PFSK-1 (cell line): ENCODE data around the gene S1PR4.

ENCODE experiments used
- FOXP2 ChIP-seq: optimal IDR thresholded peaks from 2 replicates; pipeline ENCODE3; 2011; ENCODE audit warnings: borderline replicate concordance, control low read depth, inconsistent platforms; ENCODE audit not compliant: insufficient read depth; ENCODE audit errors: extremely low read length, extremely low read depth
- POLR2AphosphoS5 ChIP-seq: IDR thresholded peaks from 2 replicates; pipeline ENCODE4 v1.6.1; 2012; ENCODE audit warnings: low read depth, mild to moderate bottlenecking, control low read depth, low read length, moderate library complexity
- REST ChIP-seq, 2 experiments: IDR thresholded peaks; 2 replicates each; pipeline versions ENCODE4 v1.6.1 to v1.8.0; 2011 to 2012; ENCODE audit warnings: low read depth in 2 of 2, low read length in 2 of 2, control low read depth in 1 of 2, inconsistent platforms in 1 of 2, mild to moderate bottlenecking in 1 of 2, moderate library complexity in 1 of 2; ENCODE audit not compliant: insufficient read depth in 1 of 2
- SIN3A ChIP-seq: IDR thresholded peaks from 2 replicates; pipeline ENCODE4 v1.6.1; 2012; ENCODE audit warnings: mild to moderate bottlenecking, low read length, moderate library complexity, borderline replicate concordance; ENCODE audit not compliant: insufficient read depth
- TAF1 ChIP-seq: IDR thresholded peaks from 2 replicates; pipeline ENCODE4 v1.6.1; 2012; ENCODE audit warnings: low read length, control low read depth, borderline replicate concordance; ENCODE audit not compliant: insufficient read depth

The S1PR4 gene

DNA sequence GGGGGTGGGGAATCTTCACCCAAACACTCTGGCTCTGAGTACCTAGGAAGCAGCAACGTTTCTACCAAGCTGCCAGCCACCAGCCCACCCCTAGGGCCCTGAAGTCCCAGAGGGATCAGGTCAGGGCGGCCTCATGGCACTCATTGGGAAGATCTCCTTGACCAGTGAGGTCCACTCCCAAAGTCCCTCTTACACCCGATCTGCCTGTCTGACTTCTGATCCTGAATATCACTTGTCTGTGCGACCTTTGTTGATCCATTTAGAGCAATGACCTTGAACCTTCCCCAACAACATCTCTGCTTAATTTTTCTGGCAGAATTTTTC, 44.8 kb upstream of the S1PR4 start:
- no peak for TF ChIP-seq FOXP2
- TF ChIP-seq REST (IDR thresholded peaks at IDR 0.05; ENCODE audit: insufficient read depth in 1 of 2, low read depth in 2 of 2, low read length in 2 of 2), result no peak
- no peak for TF ChIP-seq SIN3A
- TF ChIP-seq TAF1, result no peak

GRCh38 chr19:3135961-3136683, 42.4 kb upstream of the S1PR4 start, which contains the start of gene GNA15:
Gene GNA15 (plus strand): TSS chr19:3136033. CDS start chr19:3136451, 418 bp downstream.
- no peak for TF ChIP-seq REST (IDR thresholded peaks at IDR 0.05; ENCODE audit: insufficient read depth in 1 of 2, low read depth in 2 of 2, low read length in 2 of 2)
- no peak for TF ChIP-seq TAF1
- no peak for TF ChIP-seq FOXP2
- TF ChIP-seq POLR2AphosphoS5, result no peak

DNA sequence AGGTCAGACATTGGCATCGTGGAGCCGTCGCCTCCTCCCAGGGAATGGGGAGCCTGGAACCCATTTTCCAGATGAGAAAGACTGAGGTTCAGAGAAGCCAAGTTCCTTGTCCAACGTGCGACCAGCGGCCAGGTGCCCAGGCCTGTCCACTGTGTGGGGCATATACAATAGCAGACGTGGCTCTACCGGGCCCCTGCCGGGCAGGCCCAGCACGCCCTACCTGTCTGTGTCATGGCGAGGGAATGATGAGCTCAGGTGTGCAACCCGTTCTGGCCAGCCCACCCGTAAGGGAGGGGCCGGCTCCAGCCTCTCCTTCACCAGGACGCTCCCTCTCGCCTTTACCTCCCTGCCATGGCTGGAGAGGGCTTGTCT, 41.9 kb upstream of the S1PR4 start:
- TF ChIP-seq SIN3A (no peak), POLR2AphosphoS5 (no peak), TAF1 (no peak), REST (IDR thresholded peaks at IDR 0.05; ENCODE audit: insufficient read depth in 1 of 2, low read depth in 2 of 2, low read length in 2 of 2) (no peak), FOXP2 (no peak)

DNA sequence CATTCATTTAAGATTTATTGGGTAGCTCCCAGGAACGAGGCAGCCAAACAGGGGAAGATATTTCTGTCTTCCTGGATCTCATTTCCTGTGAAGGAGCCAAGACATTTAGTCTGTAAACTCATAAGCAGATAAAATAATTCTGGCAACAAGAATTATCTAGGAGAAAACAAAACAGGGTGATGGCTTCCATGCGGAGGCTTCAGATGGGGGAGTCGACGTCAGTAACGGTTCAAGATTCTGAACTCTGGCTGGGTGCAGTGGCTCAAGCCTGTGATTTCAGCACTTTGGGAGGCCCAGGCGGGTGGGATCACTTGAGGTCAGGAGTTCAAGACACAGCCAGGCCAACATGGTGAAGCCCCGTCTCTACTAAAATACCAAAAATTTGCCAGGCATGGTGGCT, 41.5 kb upstream of the S1PR4 start:
- TF ChIP-seq REST (IDR thresholded peaks at IDR 0.05; ENCODE audit: insufficient read depth in 1 of 2, low read depth in 2 of 2, low read length in 2 of 2), result no peak
- TF ChIP-seq SIN3A, result no peak
- TF ChIP-seq POLR2AphosphoS5, result no peak
- no peak for TF ChIP-seq TAF1
- no peak for TF ChIP-seq FOXP2

DNA sequence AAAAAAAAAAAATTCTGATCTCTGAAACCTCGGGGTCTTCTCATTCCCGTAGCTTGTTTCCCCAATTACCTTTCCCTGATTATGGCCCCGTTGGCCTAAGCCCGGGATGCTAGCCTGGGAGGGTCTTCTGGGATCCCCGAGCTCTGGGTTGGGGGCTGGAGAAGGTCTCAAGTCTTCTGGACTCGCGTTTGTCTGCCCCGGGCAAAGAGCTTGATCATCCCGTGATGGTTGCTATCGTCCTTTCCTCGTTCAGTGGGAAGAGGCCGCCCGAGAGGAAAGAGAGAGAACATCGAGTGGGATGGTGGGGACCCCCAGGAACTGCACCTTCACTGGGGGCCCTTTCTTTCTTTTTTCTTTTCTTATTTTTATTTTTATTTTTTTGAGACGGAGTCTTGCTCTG, 40.3 kb upstream of the S1PR4 start:
- no peak for TF ChIP-seq SIN3A
- TF ChIP-seq POLR2AphosphoS5, result no peak
- TF ChIP-seq FOXP2, result no peak
- no peak for TF ChIP-seq TAF1
- no peak for TF ChIP-seq REST (IDR thresholded peaks at IDR 0.05; ENCODE audit: insufficient read depth in 1 of 2, low read depth in 2 of 2, low read length in 2 of 2)
